GM21390 (cell line): Measurements from ENCODE around the gene SCP2.

Source experiments
- ATAC-seq: cut with Tn5 transposase; IDR thresholded peaks from one replicate; pipeline ENCODE4 v1.9.1; 2021; ENCODE audit not compliant: unreplicated experiment

Gene SCP2

GRCh38 chr1:53079251-53079650, 152.2 kb downstream of the SCP2 start:
- no peak for ATAC-seq

DNA sequence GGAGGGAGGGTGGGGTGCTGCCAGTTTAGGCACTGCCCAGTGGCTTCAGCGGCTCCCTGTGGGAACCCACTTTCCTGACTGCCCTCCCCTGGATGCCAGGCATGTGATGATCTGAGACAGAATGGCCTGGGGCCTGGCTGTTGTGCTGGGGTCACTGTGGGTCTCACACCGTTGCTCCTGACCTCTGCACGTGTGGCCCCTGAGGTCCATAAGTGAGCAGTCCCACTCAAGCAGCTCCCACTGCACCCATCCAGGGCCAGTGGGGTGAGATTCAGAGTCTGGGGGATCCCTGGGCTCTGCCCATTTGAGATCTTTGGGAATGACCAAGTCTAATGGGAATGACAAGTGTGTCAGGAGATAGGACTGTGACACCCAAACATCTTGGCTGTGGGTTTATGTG, 153.0 kb downstream of the SCP2 start:
- no peak for ATAC-seq

GRCh38 chr1:53080769-53081168, 153.7 kb downstream of the SCP2 start:
- ATAC-seq: no peak

- no peak for ATAC-seq
These were observed 154.4 kb downstream of the SCP2 start for GRCh38 chr1:53081384-53082066.

DNA sequence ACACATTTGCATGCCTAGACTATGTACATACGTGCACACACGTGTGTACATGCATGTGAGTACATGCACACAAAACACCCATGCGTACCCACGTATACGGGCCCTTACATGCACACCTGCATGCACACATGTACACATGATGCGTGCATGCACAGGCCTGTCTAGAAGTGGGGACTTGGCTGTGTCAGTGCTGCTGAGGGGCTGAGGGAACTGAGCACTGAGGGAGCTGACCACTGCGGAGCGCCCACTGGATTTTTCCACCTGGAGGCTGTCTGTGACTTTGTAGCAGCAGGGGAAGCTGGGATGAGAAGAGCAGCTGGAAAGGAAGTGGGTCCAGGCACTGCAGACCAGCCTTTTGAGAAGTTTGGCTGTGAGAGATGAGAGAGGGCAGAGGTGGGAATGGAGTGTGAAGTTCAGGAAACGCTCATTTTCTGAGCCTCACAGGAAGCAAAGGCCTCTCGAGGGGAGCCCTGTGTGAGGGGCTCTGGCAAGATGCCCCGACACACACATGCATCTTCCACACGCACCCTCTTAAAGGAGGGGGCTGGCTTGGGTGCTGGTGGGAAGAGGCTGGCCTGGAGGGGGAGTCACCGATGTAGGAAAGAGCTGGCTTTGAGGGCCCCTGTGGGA, 155.9 kb downstream of the SCP2 start:
- ATAC-seq: no peak

- ATAC-seq: no peak
These were observed 156.8 kb downstream of the SCP2 start for GRCh38 chr1:53083636-53084588.

GRCh38 chr1:53084589-53084971, 157.5 kb downstream of the SCP2 start:
- ATAC-seq: no peak

DNA sequence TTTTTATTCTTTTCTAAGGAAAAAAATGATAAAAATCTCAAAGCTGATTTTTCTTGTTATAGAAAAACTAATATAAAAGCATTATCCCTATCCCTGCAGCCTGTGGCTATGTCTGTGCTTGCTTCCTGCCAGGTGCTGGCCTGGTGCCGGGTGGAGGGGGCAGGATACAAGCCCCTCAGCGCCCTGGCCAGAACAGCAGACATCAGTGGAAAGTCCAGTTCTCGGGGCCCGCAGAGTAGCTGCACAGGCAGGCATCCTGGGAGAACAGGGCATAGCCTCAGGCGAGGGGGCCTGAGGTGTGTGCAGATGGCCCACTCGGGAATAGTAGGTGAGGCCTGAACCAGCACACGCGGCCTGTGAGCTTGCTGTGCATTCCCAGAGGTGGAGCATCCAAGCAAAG, 158.3 kb downstream of the SCP2 start:
- ATAC-seq: no peak

DNA sequence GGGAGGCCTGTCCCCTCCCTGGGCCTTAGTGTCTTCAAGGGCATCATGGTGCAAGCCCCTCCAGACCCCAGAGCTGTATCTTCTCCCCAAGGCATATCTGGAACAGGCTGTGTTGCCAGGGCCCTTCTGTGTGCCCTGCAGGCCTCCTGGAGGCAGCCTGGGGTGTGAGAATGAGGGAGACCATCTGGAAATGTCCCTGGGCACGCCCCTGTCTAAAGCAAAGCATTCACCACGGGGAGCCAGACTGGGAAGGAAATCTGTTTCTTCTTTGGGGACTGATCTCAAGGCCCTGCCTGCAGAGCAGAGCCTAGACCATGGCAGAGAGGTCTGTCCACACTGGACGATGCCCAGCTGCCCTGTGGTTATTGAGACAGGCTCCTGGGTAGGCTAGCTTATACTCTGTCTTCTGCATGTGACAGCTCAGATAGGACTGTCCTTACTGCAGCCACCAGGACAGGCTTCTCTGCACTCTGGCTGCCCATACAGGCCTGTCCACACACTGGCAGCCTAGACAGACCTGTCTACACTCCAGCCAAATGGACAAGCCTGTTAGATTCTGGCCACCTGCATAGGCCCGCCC, 159.5 kb downstream of the SCP2 start:
- ATAC-seq: no peak

DNA sequence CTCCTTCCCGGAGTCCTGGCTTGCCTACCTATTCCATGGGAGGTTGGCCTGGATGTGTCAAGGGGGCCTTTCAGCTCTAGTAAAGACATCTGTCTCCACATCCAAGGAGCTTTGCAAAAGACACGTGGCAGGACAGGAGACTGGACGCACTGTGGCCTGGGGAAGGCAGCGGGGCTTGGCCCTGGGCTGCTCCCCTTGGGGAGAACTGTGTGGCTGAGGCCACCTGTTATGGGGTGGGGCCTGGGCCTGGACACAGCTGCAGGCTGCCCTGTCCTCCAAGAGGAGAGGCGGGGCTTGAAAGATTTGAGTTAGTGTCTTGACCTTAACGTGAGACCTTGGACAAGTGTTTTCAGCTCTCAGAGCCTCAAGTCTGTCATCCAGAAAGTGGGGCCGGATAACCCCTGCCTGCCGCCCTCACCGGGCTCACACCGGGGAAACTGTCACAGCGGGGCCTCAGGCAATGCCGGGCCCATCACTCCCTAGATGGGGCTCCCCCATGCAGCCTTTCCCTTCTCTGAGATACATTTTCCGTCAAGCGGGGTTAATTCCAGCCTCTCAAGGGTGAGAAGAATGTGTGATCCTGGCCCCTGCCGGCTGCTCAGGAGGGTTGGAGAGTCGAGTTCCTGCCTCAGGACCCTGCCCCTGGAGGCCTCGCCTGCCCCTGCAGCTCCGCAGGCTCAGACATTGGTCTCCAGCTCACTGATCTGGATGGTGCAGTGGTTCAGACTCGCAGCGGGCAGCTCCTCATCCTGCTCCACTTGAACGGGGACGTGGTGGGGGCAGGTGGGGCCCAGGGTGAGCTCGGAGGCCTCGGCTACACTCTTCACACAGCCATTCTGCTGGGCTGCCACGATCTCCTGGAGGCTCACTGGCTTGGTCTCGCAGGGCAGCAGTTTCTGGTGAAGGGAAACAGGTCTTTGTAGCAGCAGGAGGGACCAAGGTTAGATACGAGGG, 160.5 kb downstream of the SCP2 start:
- no peak for ATAC-seq

DNA sequence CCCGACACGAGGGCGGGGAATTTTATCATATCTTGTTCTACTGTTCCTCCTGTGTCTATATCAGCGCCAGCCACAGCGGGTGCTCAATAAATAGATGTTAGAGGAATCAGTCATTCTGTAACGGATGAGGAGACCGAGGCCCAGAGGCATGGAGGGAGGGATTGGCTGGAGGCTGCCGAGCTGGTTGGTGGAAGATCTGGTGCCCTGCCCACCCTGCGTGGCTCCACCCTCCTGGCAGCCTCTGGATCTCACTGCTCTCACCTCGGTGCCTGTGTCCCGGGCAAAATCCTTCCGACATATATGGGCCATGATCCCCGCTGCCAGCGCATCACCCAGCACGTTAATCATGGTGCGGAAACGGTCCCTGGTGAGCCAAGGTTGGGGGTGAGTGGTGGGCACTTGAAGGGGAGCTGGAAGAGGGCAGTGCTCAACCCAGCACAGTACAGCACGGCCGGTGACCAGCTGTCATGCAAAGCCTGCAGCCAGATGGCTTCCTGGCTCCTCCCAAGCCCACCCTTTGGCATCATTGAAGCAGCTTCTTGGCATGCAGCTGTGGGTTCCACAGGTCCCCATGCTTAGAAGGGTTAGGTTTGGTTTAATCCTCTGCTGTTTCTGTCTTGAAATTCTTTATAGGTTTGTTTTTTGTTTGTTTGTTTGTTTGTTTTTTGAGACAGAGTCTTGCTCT, 161.7 kb downstream of the SCP2 start:
- no peak for ATAC-seq

DNA sequence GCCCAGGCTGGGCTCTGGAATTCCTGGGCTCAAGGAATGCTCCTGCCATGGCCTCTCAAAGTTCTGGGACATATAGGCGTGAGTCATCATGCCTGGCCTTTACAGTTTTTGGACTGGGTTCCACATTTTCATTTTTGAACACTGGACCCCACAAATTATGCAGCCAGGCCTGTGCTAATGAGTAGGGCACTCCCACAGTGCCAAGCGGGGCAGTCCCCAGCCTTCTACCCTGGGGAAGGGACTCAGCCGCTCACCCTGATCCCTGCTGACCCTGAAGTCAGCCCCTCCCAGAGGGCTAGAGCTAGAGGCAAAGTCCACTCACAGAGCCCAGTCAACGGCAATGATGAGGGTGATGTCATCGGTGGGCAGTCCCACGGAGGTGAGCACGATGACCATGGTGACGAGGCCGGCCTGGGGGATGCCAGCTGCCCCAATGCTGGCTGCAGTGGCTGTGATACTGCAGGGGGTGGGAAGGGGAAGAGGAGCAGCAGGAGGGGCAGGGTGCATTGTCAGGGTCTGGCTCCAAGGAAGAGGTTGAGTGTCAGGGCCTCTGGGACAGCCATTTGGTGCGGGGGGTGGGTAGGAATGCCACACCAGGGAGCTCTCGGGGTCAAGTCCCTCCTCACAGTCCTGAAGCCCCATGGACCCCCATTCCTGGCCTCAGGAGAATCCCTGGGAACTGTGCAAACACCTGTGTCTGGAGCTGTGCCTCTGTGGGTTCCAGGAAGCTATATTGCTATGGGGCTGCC, 162.6 kb downstream of the SCP2 start:
- ATAC-seq: no peak

DNA sequence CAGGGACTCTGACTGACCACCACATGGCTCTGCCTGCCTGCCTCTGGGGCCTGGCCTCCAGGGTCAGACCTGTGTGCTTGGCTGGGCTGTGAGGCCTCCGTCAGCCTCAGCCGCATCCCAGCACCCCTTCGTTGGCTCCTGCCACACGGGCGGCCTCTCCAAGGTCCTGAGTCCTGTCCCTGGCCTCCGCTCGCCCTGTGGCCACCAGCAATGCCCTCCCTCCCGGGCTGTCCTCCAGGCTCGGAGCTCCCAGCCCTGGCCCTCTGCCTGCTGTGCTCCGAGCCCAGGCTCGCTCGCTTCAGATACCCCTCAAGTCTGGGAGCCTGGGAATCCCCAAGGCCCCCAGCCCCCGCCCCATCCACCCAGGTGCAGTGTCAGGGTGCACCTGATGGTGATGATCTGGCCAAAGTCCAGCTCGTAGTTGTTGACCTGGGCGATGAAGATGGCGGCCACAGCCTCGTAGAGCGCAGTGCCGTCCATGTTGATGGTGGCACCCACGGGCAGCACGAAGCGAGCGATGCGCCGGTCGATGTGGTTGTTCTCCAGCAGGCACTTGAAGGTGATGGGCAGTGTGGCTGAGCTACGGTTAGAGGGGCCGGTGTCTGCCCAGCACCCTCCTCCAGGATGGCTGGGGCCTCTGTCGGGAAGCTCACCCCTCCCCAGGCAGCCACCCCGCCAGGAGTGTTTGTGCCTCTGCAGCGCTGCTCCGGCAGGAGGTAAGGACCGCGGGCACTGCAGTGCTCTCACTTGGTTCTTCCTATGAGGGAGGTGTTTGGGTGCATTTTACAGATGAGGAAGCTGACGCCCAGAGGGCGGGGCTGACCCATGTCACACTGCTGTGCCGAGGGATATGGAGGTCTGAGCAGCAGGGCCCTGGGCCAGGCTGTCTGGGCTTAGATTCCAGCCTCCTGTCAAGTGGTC, 163.4 kb downstream of the SCP2 start:
- ATAC-seq: no peak

DNA sequence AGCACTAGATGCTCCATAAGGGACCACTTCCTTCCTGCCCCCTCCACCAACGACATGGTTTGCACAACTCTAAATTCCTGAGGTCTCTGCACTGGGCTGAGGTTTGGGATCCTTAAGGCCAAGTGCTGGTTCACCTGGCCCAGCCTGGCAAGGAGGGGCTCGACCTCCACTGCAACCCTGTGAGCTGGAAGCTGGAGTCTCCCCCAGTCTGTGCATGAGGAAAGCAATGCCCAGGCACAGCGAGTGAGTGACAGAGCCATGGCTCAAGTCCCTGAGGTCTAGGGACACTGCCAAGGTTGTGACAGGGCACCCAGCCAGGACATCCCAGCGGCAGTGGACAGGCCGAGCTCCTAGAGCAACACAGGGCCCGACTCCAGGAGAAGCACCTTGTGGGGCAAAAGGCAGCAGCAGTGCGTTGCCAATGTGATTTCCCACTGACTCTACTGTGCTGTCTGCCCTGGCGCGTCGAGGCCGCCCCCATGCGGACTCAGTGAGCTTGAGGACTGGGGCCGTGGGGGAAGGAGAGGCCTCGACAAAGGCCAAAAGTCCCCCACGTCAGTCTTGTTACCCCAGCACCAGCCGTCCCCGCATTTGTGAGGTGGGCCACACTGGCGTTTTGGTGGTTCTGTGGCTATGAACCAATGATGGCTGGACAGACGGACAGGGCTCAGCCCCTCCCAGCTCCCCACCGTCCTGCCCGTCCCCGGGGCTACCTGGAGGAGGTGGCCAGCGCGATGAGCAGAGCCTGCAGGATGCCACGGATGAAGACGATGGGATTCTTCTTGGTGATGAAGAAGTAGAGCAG, 165.0 kb downstream of the SCP2 start:
- ATAC-seq: no peak

DNA sequence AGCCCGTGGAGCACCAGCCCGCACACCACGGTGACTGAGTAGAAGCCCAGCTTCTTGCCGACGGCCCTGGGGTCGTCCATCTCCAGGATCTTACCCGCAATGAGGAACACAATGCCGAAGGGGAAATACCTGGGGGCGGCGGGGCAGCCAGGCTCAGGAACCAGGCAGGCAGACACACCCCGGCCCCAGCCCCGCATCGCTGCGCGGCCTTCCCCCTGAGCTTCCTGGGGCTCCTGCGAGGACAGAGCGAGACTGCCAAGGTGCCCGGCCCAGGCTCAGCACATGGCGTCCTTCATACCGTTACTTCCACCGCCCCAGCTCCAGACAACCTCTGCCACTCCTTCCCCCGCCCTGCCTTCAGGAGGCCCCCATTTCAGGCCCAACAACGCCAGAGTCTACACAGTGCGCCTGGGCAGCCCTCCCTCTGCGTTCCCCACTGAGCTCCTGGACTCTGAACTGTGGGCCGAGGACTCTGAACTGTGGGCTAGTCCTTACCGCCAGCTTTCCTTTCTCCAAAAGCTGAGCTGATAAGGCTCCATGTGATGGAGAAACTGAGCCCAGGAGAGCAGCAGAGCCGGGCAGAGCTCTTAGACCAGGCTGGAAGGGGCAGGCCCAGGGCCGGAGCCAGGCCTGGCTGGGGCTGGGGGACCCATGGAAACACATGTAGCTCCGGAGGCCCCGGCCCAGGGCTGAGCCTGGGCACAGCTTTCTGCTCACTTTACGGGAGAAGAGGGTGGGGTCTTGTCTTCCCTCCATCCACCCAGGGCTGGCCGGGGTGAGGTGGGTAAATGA, 165.8 kb downstream of the SCP2 start:
- no peak for ATAC-seq

- ATAC-seq: no peak
These were observed 166.3 kb downstream of the SCP2 start for GRCh38 chr1:53093451-53093754.
